Stimulated activated CD8-positive, alpha-beta memory T cell treated with anti-CD3 and anti-CD28 coated beads, Interleukin-7, amount 100 ng/mL, for 4 hours (primary cell): ENCODE results near the gene TMEM181.
"Not testable (repeated sequence)": the region's sequence is repeated elsewhere in the genome, so short reads cannot be mapped to it uniquely, and the experiment has no call there.

Source experiments
- DNase-seq, 2 donors: peaks; one replicate each; pipeline ENCODE4 v3.0.0-alpha.2; 2020; ENCODE audit warnings: low read depth in 2 of 2

The TMEM181 gene

DNA sequence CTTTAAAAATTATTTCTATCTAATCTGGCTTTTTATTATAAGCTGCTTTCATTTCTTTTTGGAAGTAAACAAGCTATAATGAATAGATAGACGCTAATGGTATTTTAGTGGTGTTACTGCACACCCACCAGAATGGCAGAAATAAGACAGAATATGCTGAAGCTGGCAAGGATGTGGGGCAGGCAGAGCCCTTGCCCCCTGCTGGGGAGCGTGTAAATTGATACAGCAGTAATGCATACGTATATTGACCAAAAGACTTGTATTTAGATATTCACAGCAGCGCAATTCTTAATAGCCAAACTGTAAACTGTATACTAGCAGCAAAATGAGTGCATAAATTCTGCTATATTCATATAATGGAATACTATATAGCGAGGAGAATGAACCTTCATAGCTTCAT is 35.3 kb downstream of the TMEM181 start:
- DNase-seq, result no peak

DNA sequence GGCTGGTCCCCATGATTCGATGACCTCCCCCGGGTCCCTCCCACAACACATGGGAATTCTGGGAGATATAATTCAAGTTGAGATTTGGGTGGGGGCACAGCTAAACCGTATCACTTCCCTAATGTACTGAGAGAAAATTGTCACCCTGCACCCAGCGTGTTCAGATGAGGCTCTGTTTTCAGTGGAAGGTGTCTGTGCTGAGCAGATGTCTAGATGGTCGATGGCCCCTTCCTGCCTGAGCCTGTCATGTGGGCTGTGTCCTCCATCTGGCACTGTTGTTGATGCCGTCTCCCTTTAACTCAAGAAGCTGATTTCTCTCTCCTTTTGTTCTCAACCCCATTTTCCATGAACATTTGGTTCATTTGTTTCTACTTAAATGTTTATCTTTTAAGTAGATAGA is 37.0 kb downstream of the TMEM181 start:
- DNase-seq, result no peak

DNA sequence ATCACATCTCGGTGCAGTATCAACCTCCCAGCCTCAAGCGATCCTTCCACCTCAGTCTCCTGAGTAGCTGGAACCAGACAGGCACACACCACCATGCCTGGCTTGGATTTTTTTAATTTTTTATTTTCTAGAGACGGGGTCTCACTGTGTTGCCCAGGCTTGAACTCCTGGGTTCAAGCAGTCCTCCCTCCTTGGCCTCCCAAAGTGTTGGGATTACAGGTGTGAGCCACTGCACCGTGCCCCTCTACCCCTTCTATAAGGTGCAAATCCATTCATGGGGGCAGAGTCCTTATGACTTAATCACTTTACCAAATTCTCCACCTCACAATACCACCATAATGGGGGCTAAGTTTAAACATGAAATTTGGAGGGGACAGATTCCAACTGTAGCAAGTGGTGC is 37.7 kb downstream of the TMEM181 start:
- DNase-seq, result no peak

DNA sequence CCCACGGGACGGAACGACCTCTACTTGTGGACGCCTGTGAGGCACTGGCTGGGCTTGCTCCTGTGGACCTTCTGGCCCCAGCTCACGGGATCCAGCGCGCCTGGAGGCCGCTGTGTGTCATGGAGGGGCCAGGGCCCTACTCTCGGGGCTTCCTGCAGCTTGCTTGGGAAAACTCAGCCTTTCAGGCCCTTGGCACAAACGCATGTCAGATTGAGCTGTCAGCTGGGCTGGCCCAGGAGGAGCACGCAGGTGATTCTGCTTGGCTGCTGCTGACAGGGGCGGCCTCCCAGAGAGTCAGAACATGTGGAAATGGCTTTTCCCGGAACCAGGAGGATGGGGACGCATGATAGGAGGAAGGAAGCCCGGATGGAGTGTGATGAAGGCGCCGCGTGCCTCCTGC is 39.7 kb downstream of the TMEM181 start:
- DNase-seq, result no peak

DNA sequence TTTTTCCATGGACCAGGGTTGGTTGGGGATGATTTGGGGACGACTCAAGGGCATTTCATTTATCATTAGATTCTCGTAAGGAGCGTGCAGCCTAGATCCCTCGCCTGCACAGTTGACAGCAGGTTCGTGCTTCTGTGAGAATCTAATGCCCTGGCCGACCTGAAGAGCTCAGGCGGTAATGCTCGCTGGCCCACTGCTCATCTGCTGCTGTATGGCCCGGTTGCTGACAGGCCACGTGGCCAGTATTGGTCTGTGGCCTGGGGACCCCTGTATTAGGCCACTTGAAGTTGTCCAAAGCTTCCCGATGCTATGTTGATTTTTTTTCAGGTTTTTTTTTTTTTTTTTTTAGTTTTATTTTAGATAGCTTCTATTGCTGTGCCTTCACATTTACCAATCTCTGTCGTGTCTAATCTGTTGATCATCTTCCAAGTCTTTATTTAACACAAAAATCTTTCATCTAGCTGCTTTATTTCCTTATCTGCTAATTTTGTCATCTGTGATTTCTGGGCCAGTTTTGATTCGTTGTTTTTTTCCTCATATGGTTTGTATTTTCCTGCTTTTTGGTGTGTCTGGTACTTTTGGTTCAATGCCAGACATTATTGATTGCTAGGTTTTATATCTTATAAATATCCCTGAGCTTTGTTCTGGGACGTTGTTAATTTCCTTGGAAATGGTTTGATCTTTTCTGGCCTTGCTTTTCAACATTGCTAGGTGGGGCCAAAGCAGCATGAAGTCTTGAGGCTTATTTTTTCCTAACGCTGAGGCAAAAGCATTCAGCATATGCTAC is 43.6 kb downstream of the TMEM181 start:
- no peak for DNase-seq

DNA sequence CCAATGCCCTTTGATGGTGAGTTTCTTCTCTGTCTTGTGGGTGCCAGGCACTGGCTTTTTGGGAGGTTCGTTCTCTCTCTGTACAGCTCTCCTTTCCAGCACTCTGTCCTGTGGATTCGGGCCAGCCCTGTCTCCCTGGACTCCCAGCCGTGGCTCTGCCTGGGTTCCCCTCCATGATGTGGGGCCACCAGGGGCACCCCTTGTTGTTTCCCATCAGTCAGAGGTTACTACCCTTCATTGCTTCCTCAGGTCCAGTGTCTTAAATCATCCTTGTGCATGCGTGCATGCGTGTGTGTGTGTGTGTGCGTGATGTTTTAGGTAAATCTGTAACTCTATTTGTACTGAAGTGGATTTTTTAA is 44.1 kb downstream of the TMEM181 start:
- no peak for DNase-seq

- peak in 1 of 2 donors; percentile 8 for DNase-seq
These were observed 45.5 kb downstream of the TMEM181 start for GRCh38 chr6:158605266-158605878.

- not testable (repeated sequence) for DNase-seq
These were observed 46.1 kb downstream of the TMEM181 start for GRCh38 chr6:158606011-158606410.

GRCh38 chr6:158606935-158607334 is 47.0 kb downstream of the TMEM181 start:
- DNase-seq, result no peak

DNA sequence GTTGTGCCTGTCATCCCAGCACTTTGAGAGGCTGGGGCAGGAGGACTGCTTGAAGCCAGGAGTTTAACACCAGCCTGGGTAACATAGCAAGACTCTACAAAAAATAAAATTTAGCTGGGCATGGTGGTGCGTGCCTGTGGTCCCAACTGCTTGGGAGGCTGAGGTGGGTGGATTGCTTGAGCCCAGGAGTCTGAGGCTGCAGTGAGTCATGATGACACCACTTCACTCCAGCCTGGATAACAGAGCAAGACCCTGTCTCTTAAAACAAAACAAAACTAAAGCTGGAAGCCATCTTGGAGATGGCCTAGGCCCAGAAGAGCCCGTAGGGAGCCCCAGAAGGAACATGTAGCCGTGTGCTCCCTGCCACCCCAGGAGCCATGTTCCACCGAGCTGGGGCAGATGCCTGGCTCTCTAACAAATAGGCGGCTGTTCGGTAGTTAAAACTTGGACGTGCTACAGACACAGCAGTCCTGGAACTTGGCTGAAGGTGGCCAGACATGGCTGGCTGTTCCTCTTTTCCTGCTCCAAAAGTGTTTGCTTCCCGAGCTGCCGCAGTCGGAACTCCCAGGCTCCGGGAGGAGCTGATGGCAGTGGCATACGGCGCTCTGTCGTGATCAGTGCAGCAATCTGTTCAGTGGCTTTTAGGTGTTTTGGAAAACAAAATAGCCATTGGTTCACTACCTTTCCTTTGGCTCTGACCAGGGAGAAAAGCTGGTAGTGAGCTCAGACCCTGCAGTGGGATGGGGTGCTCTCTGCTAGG is 47.7 kb downstream of the TMEM181 start:
- no peak for DNase-seq

- no peak for DNase-seq
These were observed 48.3 kb downstream of the TMEM181 start for GRCh38 chr6:158608221-158608620.

DNA sequence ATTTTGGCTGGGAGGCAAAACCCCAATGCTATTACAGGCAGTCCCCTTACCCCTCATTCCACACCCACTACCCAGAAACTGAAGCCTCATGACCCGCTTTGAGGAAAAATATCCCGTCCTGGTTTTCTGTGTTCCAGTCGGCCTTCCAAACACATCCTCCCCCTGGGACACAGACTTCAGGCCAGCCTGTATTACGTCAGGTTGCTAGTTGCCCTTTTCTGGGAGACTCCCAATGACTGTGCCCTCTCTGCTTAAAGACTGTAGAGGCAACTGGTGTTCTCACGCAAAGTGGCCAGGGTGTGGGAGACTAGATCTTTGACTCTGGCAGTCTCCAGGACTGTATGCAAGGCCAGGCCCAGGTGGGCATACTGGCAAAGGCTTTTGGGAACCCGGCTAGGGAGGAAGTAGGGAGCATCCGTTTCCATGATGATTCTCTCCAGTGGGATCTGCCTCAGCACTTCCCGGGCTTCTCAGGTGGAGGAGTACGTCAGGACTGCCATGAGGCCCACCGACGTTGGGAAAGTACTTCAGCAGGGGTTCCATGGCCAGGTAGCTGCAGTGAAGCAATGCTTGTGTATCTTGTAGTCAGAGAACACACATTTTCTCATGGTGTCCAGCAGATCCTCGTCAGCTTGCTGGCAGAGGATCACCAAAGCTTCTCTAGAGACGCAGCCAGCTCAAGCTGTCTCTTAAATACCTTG is 49.7 kb downstream of the TMEM181 start:
- DNase-seq, result no peak

GRCh38 chr6:158610319-158610968 is 50.6 kb downstream of the TMEM181 start:
- DNase-seq, result no peak

GRCh38 chr6:158611039-158611438 is 51.1 kb downstream of the TMEM181 start:
- DNase-seq, result no peak

- DNase-seq, result no peak
These were observed 51.9 kb downstream of the TMEM181 start for GRCh38 chr6:158611541-158612370.

DNA sequence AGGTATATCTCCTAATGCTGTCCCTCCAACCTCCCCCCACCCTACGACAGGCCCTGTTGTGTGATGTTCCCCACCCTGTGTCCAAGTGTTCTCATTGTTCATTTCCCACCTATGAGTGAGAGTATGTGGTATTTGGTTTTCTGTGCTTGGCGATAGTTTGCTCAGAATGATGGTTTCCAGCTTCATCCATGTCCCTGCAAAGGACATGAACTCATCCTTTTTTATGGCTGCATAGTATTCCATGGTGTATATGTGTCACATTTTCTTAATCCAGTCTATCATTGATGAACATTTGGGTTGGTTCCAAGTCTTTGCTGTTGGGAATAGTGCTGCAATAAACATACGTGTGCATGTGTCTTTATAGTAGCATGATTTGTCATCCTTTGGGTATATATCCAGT is 54.7 kb downstream of the TMEM181 start:
- not testable (repeated sequence) for DNase-seq

DNA sequence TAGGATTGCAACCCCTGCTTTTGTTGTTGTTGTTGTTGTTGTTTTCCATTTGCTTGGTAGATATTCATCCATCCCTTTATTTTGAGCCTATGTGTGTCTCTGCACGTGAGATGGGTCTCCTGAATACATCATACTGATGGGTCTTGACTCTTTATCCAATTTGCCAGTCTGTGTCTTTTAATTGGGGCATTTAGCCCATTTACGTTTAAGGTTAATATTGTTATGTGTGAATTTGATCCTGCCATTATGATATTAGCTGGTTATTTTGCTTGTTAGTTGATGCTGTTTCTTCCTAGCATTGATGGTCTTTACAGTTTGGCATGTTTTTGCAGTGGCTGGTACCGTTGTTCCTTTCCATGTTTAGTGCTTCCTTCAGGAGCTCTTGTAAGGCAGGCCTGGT is 58.4 kb downstream of the TMEM181 start:
- not testable (repeated sequence) for DNase-seq

DNA sequence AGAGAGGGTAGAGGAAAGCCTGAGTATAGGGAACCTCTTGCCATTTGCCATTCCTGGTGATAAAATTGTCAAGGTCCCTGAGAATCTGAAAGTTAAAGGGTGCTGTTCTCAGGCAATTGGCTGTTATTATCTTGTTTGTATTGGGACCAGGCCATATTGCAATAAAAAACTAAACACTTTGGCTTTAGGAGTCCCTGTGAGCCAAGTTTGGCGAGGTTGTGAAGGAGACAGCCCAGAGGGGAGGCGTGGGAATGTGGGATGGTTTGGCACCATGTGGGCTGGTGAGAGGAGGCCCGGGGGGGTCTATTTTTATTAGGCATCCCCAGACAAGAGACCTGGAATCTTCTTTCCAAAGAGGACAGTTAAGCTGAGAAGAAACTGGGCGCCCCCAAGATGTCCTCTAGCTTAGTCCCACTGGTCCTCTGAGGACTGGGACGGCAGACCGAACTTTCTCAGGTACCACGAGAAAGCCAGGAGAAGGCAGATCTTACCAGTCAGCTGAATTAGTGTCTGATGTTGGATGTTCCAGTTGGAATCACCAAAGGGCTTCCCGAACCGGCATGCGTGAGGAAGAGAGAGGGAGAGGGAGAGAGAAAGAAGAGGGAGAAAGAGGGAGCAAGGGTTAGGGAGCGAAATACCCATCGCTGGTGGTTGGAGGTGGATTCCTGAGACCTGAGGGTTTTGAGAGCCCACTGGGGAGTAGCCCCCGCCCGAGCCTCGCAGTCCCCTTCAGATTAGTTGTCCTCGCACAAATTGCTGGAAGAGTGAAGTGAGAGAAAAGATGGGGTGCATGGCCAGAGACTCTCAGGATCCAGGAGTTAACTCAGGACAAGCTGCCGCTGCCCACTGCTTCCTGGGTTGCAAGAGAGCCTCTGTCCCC is 60.3 kb downstream of the TMEM181 start:
- DNase-seq, result no peak

GRCh38 chr6:158620963-158621693 is 61.2 kb downstream of the TMEM181 start:
- DNase-seq, result no peak
